GM12801 (cell line): ENCODE results near the gene FAM9C.

Experiments used
- CTCF ChIP-seq: IDR thresholded peaks from one replicate; pipeline ENCODE4 v1.5.1; 2011; ENCODE audit warnings: control low read depth; ENCODE audit not compliant: insufficient read length; ENCODE audit errors: extremely low read depth

Gene FAM9C

GRCh38 chrX:13043138-13043537 lies 1.3 kb downstream of the FAM9C start:
- no peak for TF ChIP-seq CTCF

- TF ChIP-seq CTCF: no peak
Measured at GRCh38 chrX:13036896-13037295, 7.5 kb downstream of the FAM9C start.

GRCh38 chrX:13033193-13033592 lies 11.2 kb downstream of the FAM9C start:
- TF ChIP-seq CTCF: no peak

GRCh38 chrX:13029887-13030771 lies 14.3 kb downstream of the FAM9C start:
- no peak for TF ChIP-seq CTCF

- TF ChIP-seq CTCF: no peak
Measured at GRCh38 chrX:13029637-13029886, 14.9 kb downstream of the FAM9C start.

- TF ChIP-seq CTCF: no peak
Measured at GRCh38 chrX:13028871-13029636, 15.4 kb downstream of the FAM9C start.

GRCh38 chrX:13026877-13027652 lies 17.4 kb downstream of the FAM9C start:
- TF ChIP-seq CTCF: no peak
